ENCODE measurements around the gene RAPGEF2.
"Not testable (repeated sequence)": the region's sequence is repeated elsewhere in the genome, so short reads cannot be mapped to it uniquely, and the experiment has no call there.

RAPGEF2 gene

DNA sequence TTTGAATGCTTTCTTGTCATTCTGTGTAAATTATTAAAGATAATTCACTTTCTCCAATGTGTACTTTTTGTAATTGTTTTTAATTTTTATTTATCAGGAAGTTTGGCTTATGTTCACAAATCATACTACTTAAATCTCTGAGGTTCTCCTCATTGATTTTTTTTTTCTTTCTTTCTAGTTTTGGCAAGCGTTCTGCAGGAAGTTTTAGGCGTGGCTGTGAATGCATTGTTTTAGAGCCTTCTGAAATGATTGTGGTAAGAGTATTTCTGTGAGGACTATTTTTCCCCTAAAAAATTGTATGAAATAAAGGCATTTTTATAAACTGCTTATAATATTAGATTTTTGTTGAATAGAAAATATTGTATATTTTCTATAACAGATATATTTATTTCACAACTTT, 135.8 kb downstream of the RAPGEF2 start:
- DNase-seq (ENCODE audit: low read depth in 2 of 2), result no peak

DNA sequence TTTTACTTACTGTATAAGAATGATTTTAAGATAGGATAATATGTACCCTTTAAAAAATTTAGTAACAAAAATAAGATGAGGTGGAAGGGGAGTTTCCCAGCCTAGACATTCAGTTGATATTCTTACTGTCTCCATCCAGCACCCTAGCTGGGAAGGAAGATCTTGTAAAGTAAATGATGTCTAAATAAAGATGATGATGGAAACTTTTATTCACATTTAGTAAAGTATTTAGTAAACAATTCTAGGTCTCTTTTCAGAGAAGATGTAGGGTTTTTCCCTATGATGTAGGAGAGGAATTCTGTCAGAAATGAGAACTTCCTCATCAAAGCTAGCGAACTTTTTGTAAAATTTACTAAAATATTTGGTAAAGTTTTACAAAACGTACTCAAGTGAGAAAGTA, 136.8 kb downstream of the RAPGEF2 start:
- no peak for DNase-seq (ENCODE audit: low read depth in 2 of 2)

DNA sequence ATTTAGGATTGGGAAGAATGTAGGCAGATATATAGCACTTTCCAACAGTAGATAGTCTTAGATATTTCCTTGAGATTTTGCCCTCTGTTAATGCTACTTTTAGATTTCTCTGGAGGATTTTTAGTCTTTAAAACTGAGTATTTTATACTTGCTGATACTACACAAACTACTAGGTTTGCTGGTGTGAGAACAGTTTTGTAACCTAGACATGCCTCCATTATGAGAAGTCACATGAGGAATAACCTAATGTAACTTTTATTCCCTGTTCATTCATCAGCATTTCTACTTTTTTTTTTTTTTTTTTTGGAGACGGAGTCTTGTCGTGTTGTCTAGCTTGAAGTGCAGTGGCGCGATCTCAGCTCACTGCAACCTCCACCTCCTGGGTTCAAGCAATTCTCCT, 137.2 kb downstream of the RAPGEF2 start:
- no peak for DNase-seq (ENCODE audit: low read depth in 2 of 2)

DNA sequence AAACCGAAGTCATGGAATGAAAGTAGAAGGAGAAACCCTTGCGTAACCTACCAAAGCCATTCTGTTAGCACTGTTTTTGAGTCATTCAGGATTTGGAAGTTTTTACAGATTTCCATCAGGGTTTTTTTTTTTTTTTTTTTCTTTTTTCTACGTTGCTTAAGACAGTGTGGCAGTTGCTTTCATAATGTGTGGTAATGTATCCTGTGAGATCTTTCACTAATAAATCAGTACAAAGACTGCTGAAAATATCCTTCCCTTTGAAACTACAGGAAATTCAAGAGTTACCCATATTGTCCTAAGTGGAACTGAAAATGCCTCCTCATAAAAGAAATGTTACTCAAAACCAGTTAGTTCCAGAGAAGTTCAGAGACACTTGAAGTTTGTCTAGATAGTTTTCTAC, 137.8 kb downstream of the RAPGEF2 start:
- DNase-seq (ENCODE audit: low read depth in 2 of 2), result no peak

- no peak for DNase-seq (ENCODE audit: low read depth in 2 of 2)
These were observed 139.5 kb downstream of the RAPGEF2 start for GRCh38 chr4:159242427-159242826.

- no peak for DNase-seq (ENCODE audit: low read depth in 2 of 2)
These were observed 145.7 kb downstream of the RAPGEF2 start for GRCh38 chr4:159248384-159249178.

- DNase-seq (ENCODE audit: low read depth in 2 of 2), result no peak
These were observed 148.0 kb downstream of the RAPGEF2 start for GRCh38 chr4:159250751-159251325.

DNA sequence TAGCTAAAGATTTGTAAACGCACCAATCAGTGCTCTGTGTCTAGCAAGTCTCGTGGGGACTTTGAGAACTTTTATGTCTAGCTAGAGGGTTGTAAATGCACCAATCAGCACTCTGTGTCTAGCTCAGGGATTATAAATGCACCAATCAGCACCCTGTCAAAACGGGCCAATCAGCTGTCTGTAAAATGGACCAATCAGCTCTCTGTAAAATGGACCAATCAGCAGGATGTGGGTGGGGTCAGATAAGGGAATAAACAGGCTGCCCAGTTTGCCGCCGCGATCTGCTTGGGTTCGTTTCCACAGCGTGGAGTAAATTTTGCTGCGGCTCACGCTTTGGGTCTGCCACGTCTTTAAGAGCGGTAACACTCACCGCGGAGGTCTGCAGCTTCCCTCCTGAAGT, 148.7 kb downstream of the RAPGEF2 start:
- DNase-seq (ENCODE audit: low read depth in 2 of 2), result not testable (repeated sequence)

DNA sequence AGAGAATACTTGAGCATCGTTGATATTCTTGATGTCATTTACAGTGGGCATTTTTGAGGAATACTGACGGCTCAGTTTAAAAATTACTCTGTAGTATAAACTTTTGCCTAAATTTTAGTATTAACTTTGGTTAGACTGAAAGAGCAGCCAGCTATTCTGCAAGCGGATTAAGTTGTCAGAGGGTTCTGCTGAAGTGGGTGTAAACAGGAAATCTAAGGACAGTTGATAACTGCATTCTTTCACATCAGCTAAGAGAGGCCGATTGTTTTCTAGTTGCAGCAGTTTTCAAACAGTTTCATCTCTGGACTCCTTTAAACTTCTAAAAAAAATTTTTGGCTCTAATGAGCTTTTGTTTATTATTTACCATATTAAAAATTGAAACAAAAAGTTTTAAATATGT, 149.6 kb downstream of the RAPGEF2 start:
- DNase-seq (ENCODE audit: low read depth in 2 of 2), result no peak

GRCh38 chr4:159256037-159256436, 153.2 kb downstream of the RAPGEF2 start:
- DNase-seq (ENCODE audit: low read depth in 2 of 2), result no peak

DNA sequence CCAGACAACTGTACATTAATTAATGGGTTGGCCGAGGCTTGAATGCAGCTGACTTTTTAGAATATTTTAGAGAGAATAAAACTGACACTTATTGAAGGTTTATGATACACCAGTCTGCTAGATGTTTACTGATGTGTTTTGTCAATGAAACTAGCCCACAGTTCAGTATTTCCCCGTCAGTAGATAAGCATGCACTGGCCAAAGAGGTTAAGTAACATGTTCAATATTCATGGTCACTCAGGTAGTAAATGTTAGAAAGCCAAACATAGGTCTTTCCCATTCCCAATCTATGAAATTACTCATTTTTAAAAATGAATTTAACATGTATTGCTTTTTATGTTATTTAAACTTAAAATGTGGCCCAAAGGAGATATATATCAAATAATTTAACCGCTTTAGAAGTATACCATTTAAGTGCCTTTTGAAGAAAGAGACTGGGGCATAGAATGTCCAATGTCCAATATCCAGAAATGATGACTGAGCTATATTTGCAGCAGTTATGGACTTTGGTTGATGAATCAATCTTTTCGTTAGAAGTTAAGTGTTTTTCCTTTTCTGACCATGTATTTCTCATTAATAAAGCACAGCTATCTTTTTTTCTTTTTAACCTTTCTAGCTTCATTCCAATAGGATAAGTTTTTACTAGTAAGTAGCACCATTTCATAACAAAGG, 156.1 kb downstream of the RAPGEF2 start:
- DNase-seq (ENCODE audit: low read depth in 2 of 2), result no peak

GRCh38 chr4:159264057-159264456, 161.2 kb downstream of the RAPGEF2 start:
- no peak for DNase-seq (ENCODE audit: low read depth in 2 of 2)

GRCh38 chr4:159266981-159267868, 164.3 kb downstream of the RAPGEF2 start:
- no peak for DNase-seq (ENCODE audit: low read depth in 2 of 2)

- no peak for DNase-seq (ENCODE audit: low read depth in 2 of 2)
These were observed 165.0 kb downstream of the RAPGEF2 start for GRCh38 chr4:159267869-159268285.

DNA sequence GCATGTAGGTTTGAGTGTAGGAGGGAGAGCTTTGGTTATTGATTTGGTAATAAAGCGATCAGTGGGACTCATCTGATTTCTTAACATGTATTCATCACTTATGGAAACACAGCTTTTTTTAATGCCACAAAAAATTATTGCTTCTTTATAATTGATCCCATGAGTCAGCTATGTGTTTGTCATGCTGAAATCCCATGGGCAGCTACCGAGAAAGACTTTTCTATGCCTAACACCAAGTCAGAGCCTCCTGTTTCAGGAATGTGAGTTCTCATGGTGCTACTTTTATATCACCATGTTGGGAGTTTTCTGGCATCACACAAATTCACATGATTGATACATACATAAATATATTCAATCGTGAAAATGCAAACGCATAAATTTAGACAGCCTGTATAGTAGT, 165.7 kb downstream of the RAPGEF2 start:
- no peak for DNase-seq (ENCODE audit: low read depth in 2 of 2)

DNA sequence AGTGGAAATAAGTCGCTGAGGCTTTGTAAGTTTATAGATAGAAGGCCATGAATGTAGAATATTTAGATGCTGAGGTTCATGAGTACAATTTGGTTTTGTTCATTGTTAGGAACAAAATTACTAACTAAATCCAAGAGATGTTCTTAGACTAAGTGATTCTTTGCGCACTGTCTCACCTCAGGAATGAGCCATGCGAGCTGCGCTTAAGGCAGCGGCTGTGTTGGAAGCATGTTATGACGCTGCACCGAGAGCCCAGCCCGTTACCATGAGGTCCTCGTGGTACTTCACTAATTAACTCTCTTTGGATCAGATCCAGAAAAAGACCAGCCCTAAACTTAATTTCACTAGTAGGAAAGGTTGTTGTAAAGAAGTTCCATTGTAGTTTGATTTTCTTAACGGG, 166.2 kb downstream of the RAPGEF2 start:
- DNase-seq (ENCODE audit: low read depth in 2 of 2), result no peak

- DNase-seq (ENCODE audit: low read depth in 2 of 2), result no peak
These were observed 167.1 kb downstream of the RAPGEF2 start for GRCh38 chr4:159269956-159270355.

- no peak for DNase-seq (ENCODE audit: low read depth in 2 of 2)
These were observed 169.0 kb downstream of the RAPGEF2 start for GRCh38 chr4:159271856-159272255.

DNA sequence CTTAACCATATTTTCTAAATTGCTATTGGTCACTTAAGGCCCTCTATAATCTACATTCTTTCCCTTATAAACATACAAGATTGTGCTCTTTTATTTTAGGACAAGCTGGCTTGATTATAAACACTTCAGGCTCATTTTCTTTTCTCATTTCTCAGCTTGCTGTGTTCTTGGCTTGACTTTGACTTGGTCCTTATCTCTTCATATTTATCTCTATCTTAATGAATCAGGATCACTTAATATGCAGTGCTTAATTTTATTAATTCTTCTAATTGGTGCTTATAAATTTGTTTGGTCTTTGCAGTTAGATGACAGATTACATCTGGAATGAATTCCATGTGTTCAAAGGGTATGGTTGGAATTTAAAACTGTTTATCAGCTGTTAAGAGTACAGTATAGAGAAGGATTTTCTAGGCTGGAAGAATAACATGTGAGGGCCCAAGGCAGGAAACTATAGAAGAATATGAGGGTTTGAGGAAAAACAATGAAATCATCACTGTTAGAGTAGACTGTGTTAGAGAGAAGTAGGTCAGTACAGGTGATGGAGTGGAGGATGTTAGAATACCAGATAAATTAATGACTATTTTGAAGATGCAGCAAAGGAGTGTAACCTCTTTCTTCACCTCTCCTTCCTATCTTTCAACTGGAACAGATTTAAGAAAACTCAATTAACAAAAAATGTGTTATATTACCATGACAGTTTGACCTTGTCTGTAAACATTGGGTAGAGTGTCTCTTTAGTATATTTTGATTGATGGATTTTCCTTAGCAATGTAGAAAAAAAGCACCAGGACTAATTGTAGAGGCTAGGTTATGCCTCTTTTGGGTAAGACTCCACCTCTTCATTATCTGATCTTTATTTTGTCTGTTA, 169.6 kb downstream of the RAPGEF2 start:
- DNase-seq (ENCODE audit: low read depth in 2 of 2), result no peak

GRCh38 chr4:159273141-159273438, 170.2 kb downstream of the RAPGEF2 start:
- DNase-seq (ENCODE audit: low read depth in 2 of 2), result no peak

- DNase-seq (ENCODE audit: low read depth in 2 of 2), result no peak
These were observed 171.0 kb downstream of the RAPGEF2 start for GRCh38 chr4:159273841-159274240.

Measured in stimulated activated CD8-positive, alpha-beta memory T cell treated with anti-CD3 and anti-CD28 coated beads, Interleukin-7, amount 100 ng/mL, for 1 hour (primary cell).